Measurements from ENCODE around the gene WDR59.

The WDR59 gene

GRCh38 chr16:75005697-75006096 is 20.8 kb upstream of the WDR59 start:
- no peak overlapping the region for H3K27ac ChIP-seq
- no peak for DNase-seq (ENCODE audit: low read depth, low spot score)
- no peak overlapping the region for H3K9ac ChIP-seq (ENCODE audit: insufficient read length)
- H3K4me3 ChIP-seq = no peak overlapping the region
- TF ChIP-seq FOXP2 (optimal IDR thresholded peaks at IDR 0.05; ENCODE audit: control extremely low read depth, extremely low read length, insufficient read depth) = no peak
- no peak for TF ChIP-seq POLR2AphosphoS5 (IDR thresholded peaks at IDR 0.05; ENCODE audit: borderline replicate concordance, low read depth, low read length)
- no peaks in the 10 kb centered on the region for H3K36me3 ChIP-seq (ENCODE audit: insufficient read depth, low read length)
- H3K9me3 ChIP-seq (ENCODE audit: low read depth, low read length) = no peaks in the 10 kb centered on the region

DNA sequence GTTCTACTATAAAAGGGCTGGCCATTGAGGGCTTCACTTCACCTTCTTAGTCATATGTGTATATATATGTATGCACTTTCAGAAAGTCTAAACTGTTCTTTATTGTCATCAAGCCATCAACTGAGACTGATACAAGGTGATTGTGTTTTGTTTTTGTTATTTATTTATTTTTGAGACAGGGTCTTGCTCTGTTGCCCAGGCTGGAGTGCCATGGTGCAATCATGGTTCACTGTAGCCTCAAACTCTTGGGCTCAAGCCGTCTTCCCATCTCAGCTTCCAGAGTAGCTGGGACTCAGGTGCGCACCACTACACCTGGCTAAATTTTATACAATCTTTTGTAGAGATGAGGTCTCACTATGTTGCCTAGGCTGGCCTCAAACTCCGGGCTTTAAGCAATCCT is 19.5 kb upstream of the WDR59 start:
- TF ChIP-seq POLR2AphosphoS5 (IDR thresholded peaks at IDR 0.05; ENCODE audit: borderline replicate concordance, low read depth, low read length) (no peak), FOXP2 (optimal IDR thresholded peaks at IDR 0.05; ENCODE audit: control extremely low read depth, extremely low read length, insufficient read depth) (no peak), EZH2 (IDR thresholded peaks at IDR 0.05) (no peak)
- Histone ChIP-seq H3K9ac (ENCODE audit: insufficient read length) (no peak overlapping the region), H3K27ac (no peak overlapping the region), H3K4me3 (no peak overlapping the region), H3K9me3 (ENCODE audit: low read depth, low read length) (no peaks in the 10 kb centered on the region), H3K36me3 (ENCODE audit: insufficient read depth, low read length) (no peaks in the 10 kb centered on the region)
- no peak for DNase-seq (ENCODE audit: low read depth, low spot score)

DNA sequence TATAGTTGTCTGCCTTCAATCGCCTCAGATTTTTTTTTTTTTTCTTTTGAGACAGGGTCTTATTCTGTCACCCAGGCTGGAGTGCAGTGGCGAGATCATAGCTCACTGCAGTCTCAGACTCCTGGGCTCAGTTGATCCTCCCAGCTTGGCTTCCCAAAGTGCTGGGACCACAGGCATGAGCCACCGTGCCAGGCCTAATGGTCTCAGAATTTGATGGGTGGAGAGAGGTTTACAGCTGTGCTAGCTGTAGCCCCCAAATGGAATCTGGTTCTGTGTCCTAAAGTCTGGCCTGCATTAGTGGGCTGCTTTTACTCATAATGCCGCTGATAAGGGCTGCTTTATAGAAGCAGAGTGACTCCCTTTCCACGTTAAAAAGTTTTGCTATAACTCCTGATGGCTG is 19.0 kb upstream of the WDR59 start:
- Histone ChIP-seq H3K9me3 (ENCODE audit: low read depth, low read length) (no peaks in the 10 kb centered on the region), H3K9ac (ENCODE audit: insufficient read length) (no peak overlapping the region), H3K27ac (no peak overlapping the region), H3K4me3 (no peak overlapping the region), H3K36me3 (ENCODE audit: insufficient read depth, low read length) (no peaks in the 10 kb centered on the region)
- no peak for DNase-seq (ENCODE audit: low read depth, low spot score)
- TF ChIP-seq EZH2 (IDR thresholded peaks at IDR 0.05) (no peak), FOXP2 (optimal IDR thresholded peaks at IDR 0.05; ENCODE audit: control extremely low read depth, extremely low read length, insufficient read depth) (no peak), POLR2AphosphoS5 (IDR thresholded peaks at IDR 0.05; ENCODE audit: borderline replicate concordance, low read depth, low read length) (no peak)

- no peak for DNase-seq (ENCODE audit: low read depth, low spot score)
- no peak for TF ChIP-seq EZH2 (IDR thresholded peaks at IDR 0.05)
- no peak for TF ChIP-seq FOXP2 (optimal IDR thresholded peaks at IDR 0.05; ENCODE audit: control extremely low read depth, extremely low read length, insufficient read depth)
- no peak for TF ChIP-seq POLR2AphosphoS5 (IDR thresholded peaks at IDR 0.05; ENCODE audit: borderline replicate concordance, low read depth, low read length)
- no peaks in the 10 kb centered on the region for H3K36me3 ChIP-seq (ENCODE audit: insufficient read depth, low read length)
- H3K4me3 ChIP-seq = no peak overlapping the region
- H3K9me3 ChIP-seq (ENCODE audit: low read depth, low read length) = no peaks in the 10 kb centered on the region
- no peak overlapping the region for H3K9ac ChIP-seq (ENCODE audit: insufficient read length)
- H3K27ac ChIP-seq = no peak overlapping the region
Observed at GRCh38 chr16:75002474-75002873, 17.6 kb upstream of the WDR59 start.

GRCh38 chr16:75000481-75001081 is 15.7 kb upstream of the WDR59 start:
- no peak overlapping the region for H3K9ac ChIP-seq (ENCODE audit: insufficient read length)
- DNase-seq (ENCODE audit: low read depth, low spot score) = no peak

DNA sequence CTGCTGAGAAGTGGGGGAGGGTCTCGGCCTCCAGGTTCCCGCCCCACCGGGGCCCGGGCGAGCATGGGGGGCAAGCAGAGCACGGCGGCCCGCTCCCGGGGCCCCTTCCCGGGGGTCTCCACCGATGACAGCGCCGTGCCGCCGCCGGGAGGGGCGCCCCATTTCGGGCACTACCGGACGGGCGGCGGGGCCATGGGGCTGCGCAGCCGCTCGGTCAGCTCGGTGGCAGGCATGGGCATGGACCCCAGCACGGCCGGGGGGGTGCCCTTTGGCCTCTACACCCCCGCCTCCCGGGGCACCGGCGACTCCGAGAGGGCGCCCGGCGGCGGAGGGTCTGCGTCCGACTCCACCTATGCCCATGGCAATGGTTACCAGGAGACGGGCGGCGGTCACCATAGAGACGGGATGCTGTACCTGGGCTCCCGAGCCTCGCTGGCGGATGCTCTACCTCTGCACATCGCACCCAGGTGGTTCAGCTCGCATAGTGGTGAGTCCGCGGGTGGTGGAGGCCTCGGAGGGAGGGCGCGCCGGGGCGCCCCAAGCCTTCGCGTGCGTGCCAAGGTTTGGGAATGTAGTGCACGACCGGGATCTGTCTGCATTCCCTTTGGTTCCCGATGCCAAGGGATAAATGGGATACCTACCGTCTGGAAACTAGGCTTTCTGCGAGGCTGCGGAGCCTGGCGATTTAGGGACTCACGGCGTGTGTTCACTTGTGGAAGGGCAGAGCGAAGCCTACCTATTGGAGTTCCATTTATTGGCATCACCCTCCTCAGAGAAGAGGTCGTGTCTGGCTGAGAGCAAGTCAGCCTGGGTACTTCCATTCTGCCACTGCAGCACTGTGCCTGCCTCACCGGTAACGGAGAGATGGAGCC is 14.9 kb upstream of the WDR59 start:
- no peaks in the 10 kb centered on the region for H3K36me3 ChIP-seq (ENCODE audit: insufficient read depth, low read length)
- peak overlapping the region; percentile 69 for H3K9ac ChIP-seq (ENCODE audit: insufficient read length)
- no peaks in the 10 kb centered on the region for H3K9me3 ChIP-seq (ENCODE audit: low read depth, low read length)
- no peak for DNase-seq (ENCODE audit: low read depth, low spot score)
- no peak for TF ChIP-seq EZH2 (IDR thresholded peaks at IDR 0.05)
- no peak for TF ChIP-seq POLR2AphosphoS5 (IDR thresholded peaks at IDR 0.05; ENCODE audit: borderline replicate concordance, low read depth, low read length)
- TF ChIP-seq FOXP2 (optimal IDR thresholded peaks at IDR 0.05; ENCODE audit: control extremely low read depth, extremely low read length, insufficient read depth) = no peak
- H3K27ac ChIP-seq = no peak overlapping the region
- peak overlapping the region; percentile 77 for H3K4me3 ChIP-seq

More at GRCh38 chr16:75000481-75001081, 15.7 kb upstream of the WDR59 start:
- no peaks in the 10 kb centered on the region for H3K9me3 ChIP-seq (ENCODE audit: low read depth, low read length)
- H3K36me3 ChIP-seq (ENCODE audit: insufficient read depth, low read length) = no peaks in the 10 kb centered on the region
- no peak for TF ChIP-seq FOXP2 (optimal IDR thresholded peaks at IDR 0.05; ENCODE audit: control extremely low read depth, extremely low read length, insufficient read depth)
- H3K27ac ChIP-seq = no peak overlapping the region
- H3K4me3 ChIP-seq = peak overlapping the region; percentile 77

GRCh38 chr16:74999219-74999608 is 14.3 kb upstream of the WDR59 start:
- Histone ChIP-seq H3K9me3 (ENCODE audit: low read depth, low read length) (no peaks in the 10 kb centered on the region), H3K9ac (ENCODE audit: insufficient read length) (peak overlapping the region; percentile 69), H3K4me3 (peak overlapping the region; percentile 77), H3K27ac (no peak overlapping the region), H3K36me3 (ENCODE audit: insufficient read depth, low read length) (no peaks in the 10 kb centered on the region)
- no peak for DNase-seq (ENCODE audit: low read depth, low spot score)
- TF ChIP-seq EZH2 (IDR thresholded peaks at IDR 0.05) (no peak), POLR2AphosphoS5 (IDR thresholded peaks at IDR 0.05; ENCODE audit: borderline replicate concordance, low read depth, low read length) (no peak), FOXP2 (optimal IDR thresholded peaks at IDR 0.05; ENCODE audit: control extremely low read depth, extremely low read length, insufficient read depth) (no peak)

GRCh38 chr16:74998481-74999218 is 13.7 kb upstream of the WDR59 start, which contains the start of gene ZNRF1:
TSS of gene ZNRF1 (plus strand) at chr16:74999024. CDS start at chr16:74999672, 648 bp downstream.
- Histone ChIP-seq H3K9ac (ENCODE audit: insufficient read length) (peak within 1 kb of the TSS; percentile 69), H3K9me3 (ENCODE audit: low read depth, low read length) (no peaks in the 10 kb centered on the region), H3K36me3 (ENCODE audit: insufficient read depth, low read length) (no peaks in the 10 kb centered on the region), H3K4me3 (peak within 1 kb of the TSS; percentile 78), H3K27ac (no peak within 1 kb of the TSS)
- TF ChIP-seq FOXP2 (optimal IDR thresholded peaks at IDR 0.05; ENCODE audit: control extremely low read depth, extremely low read length, insufficient read depth) = no peak
- TF ChIP-seq EZH2 (IDR thresholded peaks at IDR 0.05) = no peak
- TF ChIP-seq POLR2AphosphoS5 (IDR thresholded peaks at IDR 0.05; ENCODE audit: borderline replicate concordance, low read depth, low read length) = no peak
- no peak for DNase-seq (ENCODE audit: low read depth, low spot score)

All from SK-N-MC (cell line).